DOHH2 (cell line): ENCODE results near the gene RFPL2.

Source experiments
- H3F3A ChIP-seq: fragments of 200-600 bp; sonication (generic), shearing (Covaris generic); 2 replicates; pipeline ENCODE4 v1.6.0; 2016; ENCODE audit warnings: antibody characterized with exemption, mild to moderate bottlenecking; ENCODE audit not compliant: control insufficient read depth, insufficient read depth
- H3K27ac ChIP-seq: fragments of 200-600 bp; sonication (generic); 2 replicates; pipeline ENCODE4 v1.5.1; 2014; ENCODE audit warnings: low read depth, mild to moderate bottlenecking, low read length, moderate library complexity
- H3K27me3 ChIP-seq: fragments of 200-600 bp; sonication (generic); 2 replicates; pipeline ENCODE4 v1.6.1; 2014; ENCODE audit warnings: mild to moderate bottlenecking, low read length, mixed read lengths; ENCODE audit not compliant: control insufficient read depth
- H3K36me3 ChIP-seq: fragments of 200-600 bp; sonication (generic); 2 replicates; pipeline ENCODE4 v1.6.1; 2014; ENCODE audit warnings: mild to moderate bottlenecking, low read length, moderate library complexity, mixed read lengths; ENCODE audit not compliant: control insufficient read depth
- H3K4me1 ChIP-seq: fragments of 200-600 bp; sonication (generic); 2 replicates; pipeline ENCODE4 v1.6.1; 2014; ENCODE audit warnings: mild to moderate bottlenecking, low read length, mixed read lengths; ENCODE audit not compliant: control insufficient read depth
- H3K4me2 ChIP-seq: fragments of 200-600 bp; sonication (generic); 2 replicates; pipeline ENCODE4 v1.6.0; 2014; ENCODE audit warnings: mild to moderate bottlenecking, low read length, moderate library complexity
- H3K4me3 ChIP-seq: fragments of 200-600 bp; sonication (generic); 2 replicates; pipeline ENCODE4 v1.5.1; 2014; ENCODE audit warnings: mild to moderate bottlenecking, low read length, mixed read lengths
- H3K79me2 ChIP-seq: fragments of 200-600 bp; sonication (generic); 2 replicates; pipeline ENCODE4 v1.6.1; 2014; ENCODE audit warnings: mild to moderate bottlenecking, low read length, mixed read lengths; ENCODE audit not compliant: control insufficient read depth
- H3K9me2 ChIP-seq: fragments of 200-600 bp; sonication (generic); replicated peaks from 2 replicates; pipeline ENCODE4 v1.6.1; 2014; ENCODE audit warnings: mild to moderate bottlenecking, low read length, mixed read lengths; ENCODE audit not compliant: control insufficient read depth
- H3K9me3 ChIP-seq: fragments of 200-600 bp; sonication (generic); 2 replicates; pipeline ENCODE4 v1.6.1; 2014; ENCODE audit warnings: antibody characterized with exemption, low read length, mixed read lengths; ENCODE audit not compliant: control insufficient read depth, insufficient read depth
- H4K20me1 ChIP-seq: fragments of 200-600 bp; sonication (generic); 2 replicates; pipeline ENCODE4 v1.6.0; 2014; ENCODE audit warnings: low read depth, mild to moderate bottlenecking, antibody characterized with exemption, low read length, moderate library complexity; ENCODE audit not compliant: control insufficient read depth, insufficient read depth
- CTCF ChIP-seq: fragments of 200-600 bp; sonication (generic); IDR thresholded peaks from one replicate; pipeline ENCODE4 v1.5.1; 2014; ENCODE audit warnings: antibody characterized with exemption, mild to moderate bottlenecking, low read depth, low read length; ENCODE audit not compliant: poor library complexity, severe bottlenecking
- EZH2phosphoT487 ChIP-seq: fragments of 200-600 bp; sonication (generic); IDR thresholded peaks from 2 replicates; pipeline ENCODE4 v1.6.1; 2017; ENCODE audit warnings: borderline replicate concordance, mild to moderate bottlenecking, antibody characterized with exemption, low read length, moderate library complexity, mixed read lengths

RFPL2 gene

DNA sequence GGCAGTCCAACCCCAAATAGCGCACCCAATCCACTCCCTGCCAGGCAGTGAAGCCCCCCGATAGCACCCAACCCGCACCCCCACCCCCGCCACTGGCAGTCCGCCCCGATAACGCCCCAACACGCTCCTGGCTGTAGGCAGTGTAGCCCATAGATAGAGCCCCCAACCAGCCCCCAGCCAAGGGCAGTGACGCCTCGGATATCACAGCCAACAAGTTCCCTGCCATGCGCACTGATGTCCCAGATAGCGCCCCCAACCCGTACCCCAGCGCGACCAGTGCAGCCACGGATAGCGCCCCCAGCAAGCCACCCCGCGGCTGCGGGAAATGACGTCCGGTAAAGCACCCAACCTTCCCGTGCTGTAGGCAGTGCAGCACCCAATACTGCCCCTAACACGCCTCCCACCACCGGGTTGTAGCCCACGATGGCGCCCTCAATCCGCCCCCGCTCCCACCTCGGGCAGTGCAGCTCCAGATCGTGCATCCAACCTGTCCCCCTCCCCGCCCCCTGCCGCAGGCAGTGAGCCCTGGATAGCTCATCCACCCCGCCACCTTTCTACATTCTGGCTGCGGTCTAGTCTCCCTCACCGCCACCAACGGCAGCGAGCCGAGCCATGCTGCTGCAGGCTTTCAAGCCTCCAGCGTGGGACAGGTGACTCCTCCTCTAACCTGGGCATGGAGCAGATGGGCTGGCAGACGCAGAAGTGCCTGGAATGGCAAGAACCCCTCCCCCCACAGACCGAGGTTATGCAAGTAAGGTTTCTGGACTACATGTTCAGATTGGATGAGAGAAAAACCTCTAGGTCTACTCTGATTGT, 625 bp downstream of the RFPL2 start:
- H3K27ac ChIP-seq = no peak overlapping the region
- no peaks in the 10 kb centered on the region for H3K27me3 ChIP-seq
- H3K9me3 ChIP-seq = no peaks in the 10 kb centered on the region
- TF ChIP-seq EZH2phosphoT487 (no peak), CTCF (no peak)
- H3K4me1 ChIP-seq = no peaks in the 10 kb centered on the region
- no peak overlapping the region for H3K4me3 ChIP-seq
- H3K9me2 ChIP-seq = no peaks in the 10 kb centered on the region
- H3K4me2 ChIP-seq = no peak overlapping the region
- no peaks in the 10 kb centered on the region for H3K36me3 ChIP-seq
- no peaks in the 10 kb centered on the region for H3K79me2 ChIP-seq
- H3F3A ChIP-seq = no peaks in the 10 kb centered on the region
- no peaks in the 10 kb centered on the region for H4K20me1 ChIP-seq

DNA sequence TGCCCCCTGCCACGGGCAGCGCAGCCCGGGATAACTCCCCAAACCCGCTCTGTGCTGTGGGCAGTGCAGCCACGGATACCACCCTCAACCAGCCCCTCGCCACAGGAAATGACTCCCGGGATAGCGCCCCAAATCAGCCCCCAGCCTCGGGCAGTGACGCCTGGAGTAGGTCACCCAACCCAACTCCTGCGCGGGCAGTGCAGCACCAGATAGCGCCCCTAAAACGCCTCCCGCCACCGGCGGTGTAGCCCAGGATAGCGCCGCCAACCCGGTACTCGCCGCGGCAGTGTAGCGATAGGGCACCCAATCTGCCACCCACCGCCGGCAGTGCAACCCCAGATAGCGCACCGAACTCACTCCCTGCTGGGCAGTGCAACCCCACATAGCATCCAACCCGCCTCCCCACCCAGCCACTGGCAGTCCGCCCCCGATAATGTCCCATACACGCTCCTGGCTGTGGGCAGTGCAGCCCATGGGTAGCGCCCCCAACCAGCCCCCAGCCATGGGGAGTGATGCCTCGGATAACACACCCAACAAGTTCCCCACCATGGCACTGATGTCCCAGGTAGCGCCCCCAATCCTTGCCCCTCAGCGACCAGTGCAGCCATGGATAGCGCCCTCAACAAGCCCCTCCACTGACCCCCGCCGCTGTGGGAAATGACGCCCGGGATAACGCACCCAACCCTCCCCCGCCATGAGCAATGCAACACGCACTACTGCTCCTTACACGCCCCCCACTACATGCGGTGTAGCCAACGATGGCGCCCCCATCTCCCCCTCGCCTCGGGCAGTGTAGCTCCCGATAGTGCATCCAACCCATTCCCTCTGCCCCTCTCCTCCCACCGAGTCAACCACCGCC, 1.5 kb downstream of the RFPL2 start:
- Histone ChIP-seq H3K79me2 (no peaks in the 10 kb centered on the region), H3K27ac (no peak overlapping the region), H3F3A (no peaks in the 10 kb centered on the region), H3K4me1 (no peaks in the 10 kb centered on the region), H4K20me1 (no peaks in the 10 kb centered on the region), H3K4me3 (no peak overlapping the region), H3K9me2 (no peaks in the 10 kb centered on the region), H3K27me3 (no peaks in the 10 kb centered on the region), H3K36me3 (no peaks in the 10 kb centered on the region), H3K4me2 (no peak overlapping the region), H3K9me3 (no peaks in the 10 kb centered on the region)
- no peak for TF ChIP-seq CTCF

DNA sequence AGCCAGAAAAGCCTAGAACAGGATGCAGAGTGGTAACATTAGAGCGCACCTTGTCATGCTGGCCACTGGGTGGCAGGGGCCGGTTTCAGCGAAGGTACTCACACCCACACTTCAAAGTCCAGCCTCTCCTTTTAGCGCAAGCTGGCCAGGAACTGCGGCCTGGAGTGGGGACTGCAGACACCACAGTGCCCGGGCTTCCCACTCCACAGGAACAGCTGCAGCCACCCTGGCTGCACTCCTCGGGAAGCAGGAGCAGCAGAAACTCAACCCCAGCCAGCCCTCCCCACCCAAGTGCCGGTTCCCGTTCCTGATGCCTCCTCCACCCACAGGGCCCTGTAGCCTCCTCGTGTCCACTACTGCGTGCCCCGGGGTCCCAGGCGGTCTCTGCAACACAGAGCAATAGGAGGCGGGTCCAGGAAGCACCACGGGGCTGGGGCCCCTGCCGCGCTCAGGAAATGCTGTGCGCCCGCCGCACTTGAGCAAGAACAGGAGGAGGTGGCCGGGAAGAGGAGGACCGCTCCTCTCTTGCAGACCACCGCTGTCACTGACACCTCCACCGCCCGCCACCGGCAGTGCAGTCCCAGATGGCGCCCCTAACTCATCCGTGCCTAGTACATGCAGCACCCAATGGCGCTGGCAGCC, 2.2 kb downstream of the RFPL2 start:
- Histone ChIP-seq H3K79me2 (no peaks in the 10 kb centered on the region), H3K4me2 (no peak overlapping the region), H3K27ac (no peak overlapping the region), H3K36me3 (no peaks in the 10 kb centered on the region), H3K9me3 (no peaks in the 10 kb centered on the region), H3F3A (no peaks in the 10 kb centered on the region), H3K4me1 (no peaks in the 10 kb centered on the region), H3K9me2 (no peaks in the 10 kb centered on the region), H3K27me3 (no peaks in the 10 kb centered on the region), H3K4me3 (no peak overlapping the region), H4K20me1 (no peaks in the 10 kb centered on the region)
- TF ChIP-seq CTCF = peak; percentile 55
- no peak for TF ChIP-seq EZH2phosphoT487
